Progenitor cell of endocrine pancreas (in vitro differentiated cells): ENCODE results near the gene LRCH1. TPM values are rescaled to one million over a fixed set of nuclear protein-coding genes. Genes with fewer than 3 reads are reported as not detected.

Source experiments
- DNase-seq: peaks from one replicate; pipeline ENCODE4 v3.0.0; 2021; ENCODE audit warnings: low spot score; ENCODE audit not compliant: unreplicated experiment
- H3K27ac Mint-ChIP-seq: 2 replicates; pipeline ENCODE4 v1.8.0; 2021; ENCODE audit warnings: mild to moderate bottlenecking, moderate library complexity, mixed read lengths
- H3K27me3 Mint-ChIP-seq: 2 replicates; pipeline ENCODE4 v1.8.0; 2021; ENCODE audit warnings: mixed read lengths
- H3K36me3 Mint-ChIP-seq: 2 replicates; pipeline ENCODE4 v1.8.0; 2022; ENCODE audit warnings: mixed read lengths; ENCODE audit not compliant: insufficient read depth
- H3K4me1 Mint-ChIP-seq: 2 replicates; pipeline ENCODE4 v1.8.0; 2021; ENCODE audit warnings: low read depth, mixed read lengths
- H3K4me3 Mint-ChIP-seq: 2 replicates; pipeline ENCODE4 v1.8.0; 2021; ENCODE audit warnings: low read depth, mild to moderate bottlenecking, moderate library complexity, mixed read lengths
- H3K9me3 Mint-ChIP-seq: 2 replicates; pipeline ENCODE4 v1.8.0; 2021; ENCODE audit warnings: low read depth, mixed read lengths
- CTCF ChIP-seq: fragments of 200-600 bp; sonication (generic); IDR thresholded peaks from one replicate; pipeline ENCODE4 v1.5.0; 2021; ENCODE audit warnings: antibody characterized with exemption, mild to moderate bottlenecking; ENCODE audit not compliant: unreplicated experiment
- total RNA-seq: library from RNA; stranded (reverse); gene quantifications from 2 replicates; pipeline ENCODE4 v1.2.1, GENCODE V29; 2021

Gene LRCH1
- total RNA-seq, 1 donor from 2014 or later: 17.9 TPM

DNA sequence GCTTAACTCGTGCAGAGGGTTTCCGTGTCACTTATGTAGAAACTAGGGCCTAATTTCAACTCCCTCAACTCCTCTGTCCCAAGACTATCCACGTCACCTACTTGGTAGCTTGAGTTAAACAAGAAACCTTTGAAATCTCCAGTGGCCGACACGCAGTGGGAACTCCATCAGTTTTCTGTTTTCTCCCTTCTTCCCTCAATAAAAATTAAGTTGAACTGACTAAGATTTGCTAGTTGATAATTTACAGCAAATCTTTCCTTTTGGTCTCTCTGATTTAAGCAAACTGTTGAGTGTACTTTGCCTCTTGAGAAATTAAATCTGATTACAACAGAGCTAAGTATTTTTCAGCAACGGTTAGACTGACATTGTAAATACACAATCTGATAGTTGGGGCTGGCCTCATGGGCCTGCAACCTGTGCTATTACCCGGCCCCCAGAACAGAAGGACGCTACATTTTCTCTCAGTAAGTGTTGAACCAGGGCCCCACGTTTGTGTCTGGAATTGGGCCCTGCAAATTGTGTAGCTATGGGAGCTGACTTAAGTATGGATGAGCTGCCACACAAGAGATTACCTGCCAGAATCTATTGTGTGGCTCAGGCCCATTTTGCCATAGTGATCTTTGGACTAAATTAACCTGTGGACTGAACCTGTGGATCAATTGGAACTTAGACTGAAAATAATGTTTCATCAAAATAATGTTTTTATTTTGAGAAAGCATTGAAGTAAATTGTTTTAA, 244.7 kb downstream of the LRCH1 start:
- H3K4me3 Mint-ChIP-seq: peak overlapping the region; percentile 84
- no peak for TF ChIP-seq CTCF
- no peak for DNase-seq
- peaks cover 4% of the 10 kb centered on the region for H3K36me3 Mint-ChIP-seq
- H3K9me3 Mint-ChIP-seq: no peaks in the 10 kb centered on the region
- peaks cover 16% of the 10 kb centered on the region for H3K4me1 Mint-ChIP-seq
- H3K27me3 Mint-ChIP-seq: no peaks in the 10 kb centered on the region
- H3K27ac Mint-ChIP-seq: peak overlapping the region; percentile 98

DNA sequence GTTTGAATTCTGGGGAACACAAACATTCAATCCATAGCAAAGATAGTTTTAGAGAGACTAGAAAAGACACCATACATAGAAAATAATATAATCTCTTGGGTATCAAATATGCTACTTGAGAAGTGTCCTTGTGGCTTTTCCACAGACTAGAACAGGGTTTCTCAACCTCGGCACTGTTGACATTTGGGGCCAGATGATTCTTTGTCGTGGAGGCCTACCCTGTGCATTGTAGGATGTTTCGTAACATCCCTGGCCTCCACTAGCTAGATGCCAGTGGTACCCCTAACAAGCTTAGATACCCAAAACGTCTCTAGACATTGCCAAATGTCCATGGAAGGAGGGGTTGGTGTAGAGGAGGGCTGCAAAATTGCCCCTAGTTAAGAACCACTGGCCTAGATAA, 246.2 kb downstream of the LRCH1 start:
- no peak for DNase-seq
- Mint-ChIP-seq H3K27me3 (no peaks in the 10 kb centered on the region), H3K27ac (no peak overlapping the region), H3K4me1 (peaks cover 14% of the 10 kb centered on the region), H3K36me3 (peaks cover 4% of the 10 kb centered on the region), H3K9me3 (no peaks in the 10 kb centered on the region), H3K4me3 (no peak overlapping the region)
- no peak for TF ChIP-seq CTCF

- TF ChIP-seq CTCF: no peak
- DNase-seq: no peak
- H3K36me3 Mint-ChIP-seq: no peaks in the 10 kb centered on the region
- H3K9me3 Mint-ChIP-seq: no peaks in the 10 kb centered on the region
- no peak overlapping the region for H3K27ac Mint-ChIP-seq
- H3K4me3 Mint-ChIP-seq: no peak overlapping the region
- peaks cover 7% of the 10 kb centered on the region for H3K4me1 Mint-ChIP-seq
- H3K27me3 Mint-ChIP-seq: no peaks in the 10 kb centered on the region
Measured at GRCh38 chr13:46801858-46802257, 248.9 kb downstream of the LRCH1 start.

Other genes with a start within 250 kb of the LRCH1 start
- 1.4 and 2.1 TPM in 2 replicates for gene RUBCNL, start 165.9 kb upstream of the LRCH1 start, total RNA-seq
- 96.9 and 98.5 TPM in 2 replicates for gene ESD, start 244.0 kb downstream of the LRCH1 start, total RNA-seq